Measurements from ENCODE around the gene TXNDC9.

DNA sequence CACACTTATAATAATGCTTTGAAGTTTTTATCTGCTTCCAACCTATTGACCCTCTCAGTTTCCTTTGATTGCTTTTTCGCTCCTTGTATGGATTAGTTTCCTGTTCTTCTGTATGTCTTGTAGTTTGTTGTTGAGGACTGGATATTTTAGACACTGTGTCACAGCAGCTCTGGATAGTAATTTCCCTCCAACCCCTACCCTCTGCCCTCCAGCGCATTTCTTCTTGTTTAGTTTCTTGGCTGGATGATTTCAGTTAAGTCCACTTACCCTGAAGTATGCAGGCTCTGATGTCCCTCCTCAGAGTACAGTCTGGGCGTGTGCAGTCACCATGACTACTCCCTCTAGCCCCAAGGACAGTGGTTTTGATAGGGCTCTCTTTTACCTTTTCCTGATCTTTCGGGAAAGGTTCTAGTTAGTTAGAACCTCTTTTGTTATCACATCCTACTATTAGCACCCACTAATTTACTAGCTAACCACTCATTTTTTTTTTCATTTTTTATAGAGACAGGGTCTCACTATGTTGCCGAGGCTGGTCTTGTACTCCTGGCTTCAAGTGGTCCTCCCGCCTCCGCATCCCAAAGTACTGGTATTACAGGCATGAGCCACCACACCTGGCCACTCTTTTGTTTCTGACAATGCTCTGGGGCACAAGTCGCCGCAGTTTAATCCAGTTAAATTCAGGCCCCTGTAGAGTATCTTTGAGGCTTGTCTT, 18.8 kb downstream of the TXNDC9 start:
- TF ChIP-seq, protein P1, sequence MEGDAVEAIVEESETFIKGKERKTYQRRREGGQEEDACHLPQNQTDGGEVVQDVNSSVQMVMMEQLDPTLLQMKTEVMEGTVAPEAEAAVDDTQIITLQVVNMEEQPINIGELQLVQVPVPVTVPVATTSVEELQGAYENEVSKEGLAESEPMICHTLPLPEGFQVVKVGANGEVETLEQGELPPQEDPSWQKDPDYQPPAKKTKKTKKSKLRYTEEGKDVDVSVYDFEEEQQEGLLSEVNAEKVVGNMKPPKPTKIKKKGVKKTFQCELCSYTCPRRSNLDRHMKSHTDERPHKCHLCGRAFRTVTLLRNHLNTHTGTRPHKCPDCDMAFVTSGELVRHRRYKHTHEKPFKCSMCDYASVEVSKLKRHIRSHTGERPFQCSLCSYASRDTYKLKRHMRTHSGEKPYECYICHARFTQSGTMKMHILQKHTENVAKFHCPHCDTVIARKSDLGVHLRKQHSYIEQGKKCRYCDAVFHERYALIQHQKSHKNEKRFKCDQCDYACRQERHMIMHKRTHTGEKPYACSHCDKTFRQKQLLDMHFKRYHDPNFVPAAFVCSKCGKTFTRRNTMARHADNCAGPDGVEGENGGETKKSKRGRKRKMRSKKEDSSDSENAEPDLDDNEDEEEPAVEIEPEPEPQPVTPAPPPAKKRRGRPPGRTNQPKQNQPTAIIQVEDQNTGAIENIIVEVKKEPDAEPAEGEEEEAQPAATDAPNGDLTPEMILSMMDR (IDR thresholded peaks at IDR 0.05; ENCODE audit: insufficient read depth, low read length, poor library complexity, severe bottlenecking): no peak
- TF ChIP-seq EZH2phosphoT487 (conservative IDR thresholded peaks at IDR 0.05; ENCODE audit: low read length): no peak

All from SU-DHL-6 (cell line).